NOMO-1 treated with DMSO at 0.1 percent for 48 hours (cell line): ENCODE measurements around the gene CEP164.
A peak's percentile ranks its signal among the peaks of the same experiment; 100 is the strongest.
"Not testable (repeated sequence)": the region's sequence is repeated elsewhere in the genome, so short reads cannot be mapped to it uniquely, and the experiment has no call there.

Experiments used
- DNase-seq: peaks from one replicate; lab custom pipeline; 2025; ENCODE audit not compliant: unreplicated experiment; lab: John Stamatoyannopoulos, UW

The CEP164 gene

GRCh38 chr11:117303646-117304315, 23.9 kb upstream of the CEP164 start:
- DNase-seq, result peak; percentile 2

GRCh38 chr11:117305145-117305544, 22.5 kb upstream of the CEP164 start:
- DNase-seq, result no peak

GRCh38 chr11:117309310-117309709, 18.3 kb upstream of the CEP164 start:
- no peak for DNase-seq

GRCh38 chr11:117313091-117313490, 14.6 kb upstream of the CEP164 start:
- DNase-seq, result peak; percentile 60

GRCh38 chr11:117313828-117314768, 13.6 kb upstream of the CEP164 start:
- no peak for DNase-seq

GRCh38 chr11:117314840-117315239, 12.8 kb upstream of the CEP164 start:
- DNase-seq, result no peak

GRCh38 chr11:117315285-117316196, 12.1 kb upstream of the CEP164 start:
- no peak for DNase-seq

- peak; percentile 10 for DNase-seq
Observed at GRCh38 chr11:117316197-117316961, 11.3 kb upstream of the CEP164 start, which contains the start of gene BACE1. Gene BACE1, minus strand, starts transcription at chr11:117316256. Its CDS starts 461 bp downstream, at chr11:117315795.

GRCh38 chr11:117318738-117319137, 8.9 kb upstream of the CEP164 start:
- DNase-seq, result no peak

GRCh38 chr11:117319214-117319840, 8.3 kb upstream of the CEP164 start:
- no peak for DNase-seq

GRCh38 chr11:117327255-117327566, 443 bp upstream of the CEP164 start:
- DNase-seq, result not testable (repeated sequence)

GRCh38 chr11:117328375-117329010, 839 bp downstream of the CEP164 start:
- peak; percentile 14 for DNase-seq

GRCh38 chr11:117332843-117333242, 5.2 kb downstream of the CEP164 start:
- no peak for DNase-seq

- DNase-seq, result no peak
Observed at GRCh38 chr11:117333917-117334316, 6.3 kb downstream of the CEP164 start.

GRCh38 chr11:117334896-117335295, 7.2 kb downstream of the CEP164 start:
- no peak for DNase-seq

GRCh38 chr11:117335399-117335798, 7.7 kb downstream of the CEP164 start:
- DNase-seq, result no peak

GRCh38 chr11:117337076-117337475, 9.4 kb downstream of the CEP164 start:
- no peak for DNase-seq

GRCh38 chr11:117345039-117345438, 17.4 kb downstream of the CEP164 start:
- DNase-seq, result no peak

GRCh38 chr11:117354550-117354949, 26.9 kb downstream of the CEP164 start:
- no peak for DNase-seq
